GM12878 (cell line): Measurements from ENCODE around the gene CENPH. TPM values are rescaled to one million over a fixed set of nuclear protein-coding genes. Genes with fewer than 3 reads are reported as not detected.

Experiments
- ASH2L ChIP-seq: fragments of 300-600, 200-600 bp; sonication (generic); IDR thresholded peaks from 2 replicates; pipeline ENCODE4 v1.6.1; 2017; ENCODE audit warnings: low read depth, mild to moderate bottlenecking, borderline replicate concordance
- EP300 ChIP-seq, 2 experiments: fragments of 150-350 bp in 1 of 2; IDR thresholded peaks; 2 replicates each; pipeline ENCODE4 v1.6.1; 2011 to 2012; ENCODE audit warnings: low read depth in 2 of 2, low read length in 2 of 2, borderline replicate concordance in 1 of 2, improper control_type of control experiment in 1 of 2, inconsistent platforms in 1 of 2; ENCODE audit not compliant: control insufficient read depth in 1 of 2
- ETV6 ChIP-seq, 2 experiments: fragments of 450-650 bp in 1 of 2; IDR thresholded peaks in 1 of 2; conservative IDR thresholded peaks in 1 of 2; 2 replicates each; pipeline ENCODE4 v1.6.1; 2014; ENCODE audit warnings: antibody characterized with exemption in 1 of 2, borderline replicate concordance in 1 of 2, low read depth in 1 of 2, mild to moderate bottlenecking in 1 of 2, moderate library complexity in 1 of 2
- MTA2 ChIP-seq: fragments of 450-650 bp; IDR thresholded peaks from 2 replicates; pipeline ENCODE4 v1.6.1; 2016; ENCODE audit warnings: low read depth, mild to moderate bottlenecking, moderate library complexity
- MYC ChIP-seq: IDR thresholded peaks from 2 replicates; pipeline ENCODE4 v1.6.1; 2011; ENCODE audit warnings: mild to moderate bottlenecking, low read length, moderate library complexity, inconsistent platforms; ENCODE audit not compliant: insufficient read depth, insufficient replicate concordance, insufficient read length, severe bottlenecking
- NR2F1 ChIP-seq: fragments of 450-650 bp; conservative IDR thresholded peaks from 2 replicates; pipeline ENCODE4 v1.6.1; 2017; ENCODE audit warnings: mild to moderate bottlenecking
- SRF ChIP-seq, 2 experiments: IDR thresholded peaks; 2 replicates each; pipeline ENCODE4 v1.6.1; 2011; ENCODE audit warnings: low read depth in 2 of 2, low read length in 2 of 2, mild to moderate bottlenecking in 1 of 2, moderate library complexity in 1 of 2
- polyA plus RNA-seq, 11 experiments: library from polyadenylated mRNA; depleted of rRNA in 4 of 11; unstranded in 6 of 11; stranded (reverse) in 5 of 11; fragments of >200 nt; fragmentation: Nextera tagmentation in 4 of 11; fragmentation: Illumina TruSeq in 1 of 11; extraction: Ambion mirVana in 4 of 11; extraction: Trizol in 1 of 11; gene quantifications; 1 replicate in 1 of 11; 2 replicates in 10 of 11; pipeline versions ENCODE4 v1.2.1 to v1.2.3, GENCODE V29; 2011 to 2016; ENCODE audit warnings: inconsistent platforms in 2 of 11, missing spikeins in 2 of 11, low read depth in 1 of 11
- total RNA-seq, 4 experiments: library from RNA; depleted of rRNA in 3 of 4; stranded (reverse); fragments of >200 nt in 3 of 4; fragmentation: Illumina TruSeq in 1 of 4; extraction: Trizol in 1 of 4; gene quantifications; 2 replicates each; pipeline versions ENCODE4 v1.2.1 to v1.2.3, GENCODE V29; 2013 to 2021
- TF ChIP-seq, protein P1 (sequence below): IDR thresholded peaks from 2 replicates; pipeline ENCODE4 v1.6.1; 2012; ENCODE audit warnings: mild to moderate bottlenecking, low read depth, low read length
- TF ChIP-seq, protein P2 (sequence below): IDR thresholded peaks from 2 replicates; pipeline ENCODE4 v1.6.1; 2012; ENCODE audit warnings: improper control_type of control experiment, low read depth, low read length; ENCODE audit not compliant: insufficient replicate concordance
- TF ChIP-seq, protein P3 (sequence below): IDR thresholded peaks from 2 replicates; pipeline ENCODE4 v1.6.1; 2012; ENCODE audit warnings: low read depth, low read length, improper control_type of control experiment
- TF ChIP-seq, protein P4 (sequence below): fragments of 450-650 bp; IDR thresholded peaks from 2 replicates; pipeline ENCODE4 v1.6.1; 2014; ENCODE audit warnings: mild to moderate bottlenecking
- TF ChIP-seq, protein P5 (sequence below): fragments of 450-650 bp; IDR thresholded peaks from 2 replicates; pipeline ENCODE4 v1.6.1; 2017; ENCODE audit warnings: borderline replicate concordance

Gene CENPH
- total and polyA plus RNA-seq, 10 of the 15 experiments (the other 5 are each of a cell fraction or from before 2014, with no cell fraction given): 7.3 to 65.6 (median 45.9) TPM

DNA sequence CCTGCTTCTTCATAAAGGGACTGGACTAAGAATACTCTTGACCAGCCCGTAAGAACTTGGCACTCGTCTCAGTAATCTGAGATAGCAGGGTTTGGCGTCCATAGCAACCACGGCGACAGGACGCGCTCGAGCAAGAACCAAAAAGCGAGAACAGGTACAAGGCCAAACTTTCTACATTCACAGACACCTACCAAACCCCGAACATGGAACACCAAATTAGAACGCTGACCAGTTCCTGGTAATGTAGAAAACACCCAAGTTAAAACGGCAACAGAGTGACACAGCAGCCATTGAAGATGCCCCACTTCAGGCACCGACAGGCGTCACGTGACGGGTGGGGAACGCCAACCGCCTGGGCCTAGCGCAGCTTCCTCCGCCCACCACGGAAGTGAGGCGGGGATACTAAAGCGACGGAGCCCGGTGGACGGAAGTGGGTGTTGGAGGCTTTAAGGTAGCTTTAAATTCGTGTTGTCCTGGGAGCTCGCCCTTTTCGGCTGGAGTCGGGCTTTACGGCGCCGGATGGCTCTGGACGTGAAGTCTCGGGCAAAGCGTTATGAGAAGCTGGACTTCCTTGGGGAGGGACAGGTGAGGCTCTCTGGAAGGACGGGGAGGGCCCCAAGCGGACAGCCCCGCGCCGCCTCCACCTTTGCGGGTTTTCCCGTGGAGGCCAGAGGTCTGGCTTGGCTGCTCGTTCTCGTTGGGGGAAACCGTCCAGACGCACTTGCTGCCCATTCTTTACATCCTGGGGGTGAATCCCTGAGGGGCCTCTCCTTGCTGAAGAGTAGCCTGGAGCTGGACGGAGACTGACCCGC is 45.3 kb downstream of the CENPH start, which contains the start of gene CDK7 (continued):
- TF ChIP-seq, protein P1, sequence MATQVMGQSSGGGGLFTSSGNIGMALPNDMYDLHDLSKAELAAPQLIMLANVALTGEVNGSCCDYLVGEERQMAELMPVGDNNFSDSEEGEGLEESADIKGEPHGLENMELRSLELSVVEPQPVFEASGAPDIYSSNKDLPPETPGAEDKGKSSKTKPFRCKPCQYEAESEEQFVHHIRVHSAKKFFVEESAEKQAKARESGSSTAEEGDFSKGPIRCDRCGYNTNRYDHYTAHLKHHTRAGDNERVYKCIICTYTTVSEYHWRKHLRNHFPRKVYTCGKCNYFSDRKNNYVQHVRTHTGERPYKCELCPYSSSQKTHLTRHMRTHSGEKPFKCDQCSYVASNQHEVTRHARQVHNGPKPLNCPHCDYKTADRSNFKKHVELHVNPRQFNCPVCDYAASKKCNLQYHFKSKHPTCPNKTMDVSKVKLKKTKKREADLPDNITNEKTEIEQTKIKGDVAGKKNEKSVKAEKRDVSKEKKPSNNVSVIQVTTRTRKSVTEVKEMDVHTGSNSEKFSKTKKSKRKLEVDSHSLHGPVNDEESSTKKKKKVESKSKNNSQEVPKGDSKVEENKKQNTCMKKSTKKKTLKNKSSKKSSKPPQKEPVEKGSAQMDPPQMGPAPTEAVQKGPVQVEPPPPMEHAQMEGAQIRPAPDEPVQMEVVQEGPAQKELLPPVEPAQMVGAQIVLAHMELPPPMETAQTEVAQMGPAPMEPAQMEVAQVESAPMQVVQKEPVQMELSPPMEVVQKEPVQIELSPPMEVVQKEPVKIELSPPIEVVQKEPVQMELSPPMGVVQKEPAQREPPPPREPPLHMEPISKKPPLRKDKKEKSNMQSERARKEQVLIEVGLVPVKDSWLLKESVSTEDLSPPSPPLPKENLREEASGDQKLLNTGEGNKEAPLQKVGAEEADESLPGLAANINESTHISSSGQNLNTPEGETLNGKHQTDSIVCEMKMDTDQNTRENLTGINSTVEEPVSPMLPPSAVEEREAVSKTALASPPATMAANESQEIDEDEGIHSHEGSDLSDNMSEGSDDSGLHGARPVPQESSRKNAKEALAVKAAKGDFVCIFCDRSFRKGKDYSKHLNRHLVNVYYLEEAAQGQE: no peak
- peak; percentile 74; the same call in 1 of the 2 replicates for TF ChIP-seq ASH2L
- TF ChIP-seq, protein P2, sequence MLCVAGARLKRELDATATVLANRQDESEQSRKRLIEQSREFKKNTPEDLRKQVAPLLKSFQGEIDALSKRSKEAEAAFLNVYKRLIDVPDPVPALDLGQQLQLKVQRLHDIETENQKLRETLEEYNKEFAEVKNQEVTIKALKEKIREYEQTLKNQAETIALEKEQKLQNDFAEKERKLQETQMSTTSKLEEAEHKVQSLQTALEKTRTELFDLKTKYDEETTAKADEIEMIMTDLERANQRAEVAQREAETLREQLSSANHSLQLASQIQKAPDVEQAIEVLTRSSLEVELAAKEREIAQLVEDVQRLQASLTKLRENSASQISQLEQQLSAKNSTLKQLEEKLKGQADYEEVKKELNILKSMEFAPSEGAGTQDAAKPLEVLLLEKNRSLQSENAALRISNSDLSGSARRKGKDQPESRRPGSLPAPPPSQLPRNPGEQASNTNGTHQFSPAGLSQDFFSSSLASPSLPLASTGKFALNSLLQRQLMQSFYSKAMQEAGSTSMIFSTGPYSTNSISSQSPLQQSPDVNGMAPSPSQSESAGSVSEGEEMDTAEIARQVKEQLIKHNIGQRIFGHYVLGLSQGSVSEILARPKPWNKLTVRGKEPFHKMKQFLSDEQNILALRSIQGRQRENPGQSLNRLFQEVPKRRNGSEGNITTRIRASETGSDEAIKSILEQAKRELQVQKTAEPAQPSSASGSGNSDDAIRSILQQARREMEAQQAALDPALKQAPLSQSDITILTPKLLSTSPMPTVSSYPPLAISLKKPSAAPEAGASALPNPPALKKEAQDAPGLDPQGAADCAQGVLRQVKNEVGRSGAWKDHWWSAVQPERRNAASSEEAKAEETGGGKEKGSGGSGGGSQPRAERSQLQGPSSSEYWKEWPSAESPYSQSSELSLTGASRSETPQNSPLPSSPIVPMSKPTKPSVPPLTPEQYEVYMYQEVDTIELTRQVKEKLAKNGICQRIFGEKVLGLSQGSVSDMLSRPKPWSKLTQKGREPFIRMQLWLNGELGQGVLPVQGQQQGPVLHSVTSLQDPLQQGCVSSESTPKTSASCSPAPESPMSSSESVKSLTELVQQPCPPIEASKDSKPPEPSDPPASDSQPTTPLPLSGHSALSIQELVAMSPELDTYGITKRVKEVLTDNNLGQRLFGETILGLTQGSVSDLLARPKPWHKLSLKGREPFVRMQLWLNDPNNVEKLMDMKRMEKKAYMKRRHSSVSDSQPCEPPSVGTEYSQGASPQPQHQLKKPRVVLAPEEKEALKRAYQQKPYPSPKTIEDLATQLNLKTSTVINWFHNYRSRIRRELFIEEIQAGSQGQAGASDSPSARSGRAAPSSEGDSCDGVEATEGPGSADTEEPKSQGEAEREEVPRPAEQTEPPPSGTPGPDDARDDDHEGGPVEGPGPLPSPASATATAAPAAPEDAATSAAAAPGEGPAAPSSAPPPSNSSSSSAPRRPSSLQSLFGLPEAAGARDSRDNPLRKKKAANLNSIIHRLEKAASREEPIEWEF: no peak
- TF ChIP-seq NR2F1: peak; percentile 42; the same call in 1 of the 2 replicates
- TF ChIP-seq MTA2: peak; percentile 28; the same call in 1 of the 2 replicates
- TF ChIP-seq, protein P3, sequence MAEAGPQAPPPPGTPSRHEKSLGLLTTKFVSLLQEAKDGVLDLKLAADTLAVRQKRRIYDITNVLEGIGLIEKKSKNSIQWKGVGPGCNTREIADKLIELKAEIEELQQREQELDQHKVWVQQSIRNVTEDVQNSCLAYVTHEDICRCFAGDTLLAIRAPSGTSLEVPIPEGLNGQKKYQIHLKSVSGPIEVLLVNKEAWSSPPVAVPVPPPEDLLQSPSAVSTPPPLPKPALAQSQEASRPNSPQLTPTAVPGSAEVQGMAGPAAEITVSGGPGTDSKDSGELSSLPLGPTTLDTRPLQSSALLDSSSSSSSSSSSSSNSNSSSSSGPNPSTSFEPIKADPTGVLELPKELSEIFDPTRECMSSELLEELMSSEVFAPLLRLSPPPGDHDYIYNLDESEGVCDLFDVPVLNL: no peak
- TF ChIP-seq, protein P4, sequence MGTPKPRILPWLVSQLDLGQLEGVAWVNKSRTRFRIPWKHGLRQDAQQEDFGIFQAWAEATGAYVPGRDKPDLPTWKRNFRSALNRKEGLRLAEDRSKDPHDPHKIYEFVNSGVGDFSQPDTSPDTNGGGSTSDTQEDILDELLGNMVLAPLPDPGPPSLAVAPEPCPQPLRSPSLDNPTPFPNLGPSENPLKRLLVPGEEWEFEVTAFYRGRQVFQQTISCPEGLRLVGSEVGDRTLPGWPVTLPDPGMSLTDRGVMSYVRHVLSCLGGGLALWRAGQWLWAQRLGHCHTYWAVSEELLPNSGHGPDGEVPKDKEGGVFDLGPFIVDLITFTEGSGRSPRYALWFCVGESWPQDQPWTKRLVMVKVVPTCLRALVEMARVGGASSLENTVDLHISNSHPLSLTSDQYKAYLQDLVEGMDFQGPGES: no peak
- TF ChIP-seq SRF (IDR thresholded peaks at IDR 0.05; ENCODE audit: low read depth in 2 of 2, low read length in 2 of 2): no peak
- 0 out of 4 replicates have a peak, but pooled peaks of 1 of the 2 experiments have one; percentile 6 for TF ChIP-seq ETV6 (conservative IDR thresholded peaks at IDR 0.05 in 1 of 2, IDR thresholded peaks at IDR 0.05 in 1 of 2; ENCODE audit: borderline replicate concordance in 1 of 2, low read depth in 1 of 2)
- TF ChIP-seq, protein P5, sequence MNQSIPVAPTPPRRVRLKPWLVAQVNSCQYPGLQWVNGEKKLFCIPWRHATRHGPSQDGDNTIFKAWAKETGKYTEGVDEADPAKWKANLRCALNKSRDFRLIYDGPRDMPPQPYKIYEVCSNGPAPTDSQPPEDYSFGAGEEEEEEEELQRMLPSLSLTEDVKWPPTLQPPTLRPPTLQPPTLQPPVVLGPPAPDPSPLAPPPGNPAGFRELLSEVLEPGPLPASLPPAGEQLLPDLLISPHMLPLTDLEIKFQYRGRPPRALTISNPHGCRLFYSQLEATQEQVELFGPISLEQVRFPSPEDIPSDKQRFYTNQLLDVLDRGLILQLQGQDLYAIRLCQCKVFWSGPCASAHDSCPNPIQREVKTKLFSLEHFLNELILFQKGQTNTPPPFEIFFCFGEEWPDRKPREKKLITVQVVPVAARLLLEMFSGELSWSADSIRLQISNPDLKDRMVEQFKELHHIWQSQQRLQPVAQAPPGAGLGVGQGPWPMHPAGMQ: no peak
- TF ChIP-seq MYC: no peak
- no peak for TF ChIP-seq EP300 (IDR thresholded peaks at IDR 0.05; ENCODE audit: borderline replicate concordance in 1 of 2, control insufficient read depth in 1 of 2, low read depth in 2 of 2, low read length in 2 of 2)
